ENCODE measurements around the gene CDK14. TPM values are rescaled to one million over a fixed set of nuclear protein-coding genes. Genes with fewer than 3 reads are reported as not detected.

CDK14 gene
- total and polyA plus RNA-seq, 2 donors (not counting 3 experiments of a cell fraction or from before 2014, with no cell fraction given), result 5.5 to 34.2 TPM

DNA sequence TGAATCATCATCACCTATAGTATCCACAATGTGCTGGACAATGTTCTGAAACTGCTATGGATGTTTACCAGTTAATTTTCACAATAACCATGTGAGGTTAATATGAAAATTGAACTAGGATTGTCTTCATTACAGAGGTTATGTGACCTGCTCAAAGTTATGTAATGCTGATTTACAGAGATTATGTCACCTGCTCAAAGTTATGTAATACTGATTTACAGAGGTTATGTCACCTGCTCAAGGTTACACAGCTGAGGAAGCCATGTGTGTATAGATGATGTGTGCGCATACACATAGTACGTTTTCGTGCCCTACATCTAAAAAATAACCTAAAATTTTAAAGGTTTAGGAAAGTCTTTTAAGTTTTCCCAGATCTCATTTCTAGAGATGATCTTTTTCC, 298.0 kb downstream of the CDK14 start:
- TF ChIP-seq MYC (IDR thresholded peaks at IDR 0.05; ENCODE audit: low read depth, low read length), result no peak
- TF ChIP-seq FOS (IDR thresholded peaks at IDR 0.05; ENCODE audit: borderline replicate concordance, insufficient read depth, low read length), result no peak
- Histone ChIP-seq H3K4me3 (replicated peaks in 1 of 3; ENCODE audit: insufficient read depth in 1 of 3, low read depth in 1 of 3, low read length in 3 of 3) (no peak overlapping the region), H3K4me2 (ENCODE audit: insufficient read depth, low read length) (no peak overlapping the region), H2AFZ (ENCODE audit: low read depth, low read length) (no peak overlapping the region), H3K36me3 (ENCODE audit: control insufficient read depth in 2 of 2, extremely low read depth in 1 of 2, insufficient read depth in 2 of 2, low read length in 2 of 2) (no peaks in the 10 kb centered on the region), H3K9ac (replicated peaks; ENCODE audit: extremely low read depth, insufficient read depth, low read length) (no peak overlapping the region), H3K4me1 (ENCODE audit: control insufficient read depth, extremely low read depth, insufficient read depth, low read length) (no peaks in the 10 kb centered on the region), H3K9me3 (replicated peaks; ENCODE audit: control insufficient read depth, insufficient read depth, low read length) (no peaks in the 10 kb centered on the region), H3K27ac (ENCODE audit: insufficient read depth, low read depth, low read length) (no peak overlapping the region), H3K9me1 (replicated peaks; ENCODE audit: control insufficient read depth, extremely low read depth, insufficient read depth, low read length) (no peaks in the 10 kb centered on the region), H3K79me2 (ENCODE audit: control insufficient read depth, insufficient read depth, low read length) (no peaks in the 10 kb centered on the region), H4K20me1 (replicated peaks; ENCODE audit: control insufficient read depth, extremely low read depth, insufficient read depth, low read length) (no peaks in the 10 kb centered on the region), H3K27me3 (ENCODE audit: control insufficient read depth in 2 of 2, insufficient read depth in 2 of 2, low read length in 2 of 2) (no peaks in the 10 kb centered on the region)
- dilution Hi-C loops (cut with MboI; ENCODE audit: extremely low pct_ligation_motif_present, low sequenced_read_pairs) (no loop called here), intact Hi-C loops (cut with micrococcal nuclease) (no loop called here)
- BruUV-seq (replicated peaks), result no TSS peak
- DNase-seq (ENCODE audit: low read depth, low spot score) (no peak), FAIRE-seq (no peak)
- POLR2A ChIA-PET, result no interaction called here
- CTCF ChIA-PET, result no interaction called here

- FAIRE-seq (no peak), DNase-seq (ENCODE audit: low read depth, low spot score) (no peak)
- no peak overlapping the region for H2AFZ ChIP-seq (ENCODE audit: low read depth, low read length)
- ChIA-PET CTCF (interaction anchor here (1.0 to 1.5 kb wide), 3 partner anchors 9 to 11 kb away, joined by 3 to 4 read pairs (median 3); no protein-coding TSS in a partner anchor), POLR2A (no interaction called here)
- H3K4me3 ChIP-seq (replicated peaks in 1 of 3; ENCODE audit: insufficient read depth in 1 of 3, low read depth in 1 of 3, low read length in 3 of 3), result no peak overlapping the region
- dilution Hi-C loops (cut with MboI; ENCODE audit: extremely low pct_ligation_motif_present, low sequenced_read_pairs) (no loop called here), intact Hi-C loops (cut with micrococcal nuclease) (no loop called here)
- no peaks in the 10 kb centered on the region for H3K4me1 ChIP-seq (ENCODE audit: control insufficient read depth, extremely low read depth, insufficient read depth, low read length)
- H3K9ac ChIP-seq (replicated peaks; ENCODE audit: extremely low read depth, insufficient read depth, low read length), result no peak overlapping the region
- H3K36me3 ChIP-seq (ENCODE audit: control insufficient read depth in 2 of 2, extremely low read depth in 1 of 2, insufficient read depth in 2 of 2, low read length in 2 of 2), result no peaks in the 10 kb centered on the region
- no peaks in the 10 kb centered on the region for H3K9me3 ChIP-seq (replicated peaks; ENCODE audit: control insufficient read depth, insufficient read depth, low read length)
- no peak overlapping the region for H3K4me2 ChIP-seq (ENCODE audit: insufficient read depth, low read length)
- BruUV-seq (replicated peaks), result no TSS peak
- H3K79me2 ChIP-seq (ENCODE audit: control insufficient read depth, insufficient read depth, low read length), result no peaks in the 10 kb centered on the region
- H3K27ac ChIP-seq (ENCODE audit: insufficient read depth, low read depth, low read length), result no peak overlapping the region
- TF ChIP-seq, protein P1, sequence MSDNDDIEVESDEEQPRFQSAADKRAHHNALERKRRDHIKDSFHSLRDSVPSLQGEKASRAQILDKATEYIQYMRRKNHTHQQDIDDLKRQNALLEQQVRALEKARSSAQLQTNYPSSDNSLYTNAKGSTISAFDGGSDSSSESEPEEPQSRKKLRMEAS (IDR thresholded peaks at IDR 0.05; ENCODE audit: insufficient read depth, insufficient read length), result no peak
- TF ChIP-seq FOS (IDR thresholded peaks at IDR 0.05; ENCODE audit: borderline replicate concordance, insufficient read depth, low read length) (no peak), JUN (IDR thresholded peaks at IDR 0.05; ENCODE audit: borderline replicate concordance, insufficient read depth, insufficient read length, low read depth) (no peak), POLR2AphosphoS5 (IDR thresholded peaks at IDR 0.05; ENCODE audit: insufficient read depth, low read depth, low read length) (no peak)
- no peaks in the 10 kb centered on the region for H3K9me1 ChIP-seq (replicated peaks; ENCODE audit: control insufficient read depth, extremely low read depth, insufficient read depth, low read length)
- no peaks in the 10 kb centered on the region for H4K20me1 ChIP-seq (replicated peaks; ENCODE audit: control insufficient read depth, extremely low read depth, insufficient read depth, low read length)
- no peaks in the 10 kb centered on the region for H3K27me3 ChIP-seq (ENCODE audit: control insufficient read depth in 2 of 2, insufficient read depth in 2 of 2, low read length in 2 of 2)
These were observed 300.3 kb downstream of the CDK14 start for GRCh38 chr7:90896458-90896857.
